Keratinocyte (primary cell): ENCODE measurements around the gene LTBP3. TPM values are rescaled to one million over a fixed set of nuclear protein-coding genes. Genes with fewer than 3 reads are reported as not detected.

ENCODE experiments used
- DNase-seq: peaks from one replicate; pipeline ENCODE4 v3.0.0-alpha.2; 2011; ENCODE audit warnings: low read depth, missing footprints, low spot score
- FAIRE-seq: peaks from 2 replicates; lab custom pipeline; 2011; peaks lifted over from hg19 to GRCh38; lab: Jason Lieb, UNC
- H2AFZ ChIP-seq: 2 replicates; pipeline ENCODE4 v1.6.0; 2012; ENCODE audit warnings: low read length, control low read depth, inconsistent platforms; ENCODE audit not compliant: control insufficient read depth
- H3K27ac ChIP-seq: 2 replicates; pipeline ENCODE4 v1.5.1; 2011; ENCODE audit warnings: low read length; ENCODE audit not compliant: control insufficient read depth, insufficient read depth
- H3K27me3 ChIP-seq: 3 replicates; pipeline ENCODE4 v1.6.0; 2011; ENCODE audit warnings: low read length; ENCODE audit not compliant: control insufficient read depth, insufficient read depth; ENCODE audit errors: extremely low read depth
- H3K36me3 ChIP-seq, 2 experiments: 2 replicates in 1 of 2; 3 replicates in 1 of 2; pipeline ENCODE4 v1.5.1; 2011; ENCODE audit warnings: low read length in 2 of 2, mild to moderate bottlenecking in 1 of 2; ENCODE audit not compliant: control insufficient read depth in 2 of 2, insufficient read depth in 2 of 2; ENCODE audit errors: extremely low read depth in 1 of 2
- H3K4me1 ChIP-seq: 3 replicates; pipeline ENCODE4 v1.5.1; 2011; ENCODE audit warnings: low read length; ENCODE audit not compliant: control insufficient read depth, insufficient read depth; ENCODE audit errors: extremely low read depth
- H3K4me2 ChIP-seq: 3 replicates; pipeline ENCODE4 v1.6.0; 2011; ENCODE audit warnings: low read depth, low read length; ENCODE audit not compliant: control insufficient read depth, insufficient read depth; ENCODE audit errors: extremely low read depth
- H3K4me3 ChIP-seq, 3 experiments: fragments of 200-600 bp in 1 of 3; sonication (generic) in 1 of 3; 2 replicates in 2 of 3; 3 replicates in 1 of 3; pipeline ENCODE4 v1.5.1; 2011 to 2016; ENCODE audit warnings: low read length in 3 of 3, mild to moderate bottlenecking in 3 of 3, control low read depth in 2 of 3, inconsistent platforms in 1 of 3, low read depth in 1 of 3, mixed read lengths in 1 of 3, mixed run types in 1 of 3, moderate library complexity in 1 of 3; ENCODE audit not compliant: control insufficient read depth in 2 of 3, insufficient read depth in 2 of 3; ENCODE audit errors: extremely low read depth in 1 of 3
- H3K79me2 ChIP-seq: 2 replicates; pipeline ENCODE4 v1.6.0; 2012; ENCODE audit warnings: low read length; ENCODE audit not compliant: control insufficient read depth, insufficient read depth
- H3K9ac ChIP-seq: 3 replicates; pipeline ENCODE4 v1.6.0; 2011; ENCODE audit warnings: low read length; ENCODE audit not compliant: control insufficient read depth, insufficient read depth; ENCODE audit errors: extremely low read depth
- H3K9me1 ChIP-seq: 3 replicates; pipeline ENCODE4 v1.6.0; 2011; ENCODE audit warnings: low read length; ENCODE audit not compliant: control insufficient read depth, insufficient read depth; ENCODE audit errors: extremely low read depth
- H3K9me3 ChIP-seq: 2 replicates; pipeline ENCODE4 v1.5.1; 2012; ENCODE audit warnings: low read depth, low read length; ENCODE audit not compliant: control insufficient read depth
- H4K20me1 ChIP-seq: 3 replicates; pipeline ENCODE4 v1.6.0; 2011; ENCODE audit warnings: low read length; ENCODE audit not compliant: control insufficient read depth, insufficient read depth; ENCODE audit errors: extremely low read depth
- CTCF ChIP-seq, 3 experiments: IDR thresholded peaks in 1 of 3; conservative IDR thresholded peaks in 1 of 3; optimal IDR thresholded peaks in 1 of 3; 2 replicates in 2 of 3; 3 replicates in 1 of 3; pipeline versions ENCODE3 to v1.5.1; 2011; ENCODE audit warnings: low read length in 3 of 3, mild to moderate bottlenecking in 3 of 3, moderate library complexity in 2 of 3, control low read depth in 1 of 3, inconsistent platforms in 1 of 3; ENCODE audit not compliant: insufficient read depth in 2 of 3; ENCODE audit errors: extremely low read depth in 1 of 3
- EZH2 ChIP-seq: IDR thresholded peaks from one replicate; pipeline ENCODE4 v1.6.1; 2012; ENCODE audit warnings: inconsistent platforms, mild to moderate bottlenecking, low read length, moderate library complexity
- dilution Hi-C: fragments of 300-500 bp; cut with MboI; formaldehyde crosslinking; loops from one replicate; pipeline ENCODE4 v1.7.0; 2020; ENCODE audit warnings: low sequenced_read_pairs; ENCODE audit not compliant: extremely low pct_ligation_motif_present
- polyA plus RNA-seq, 5 experiments: library from polyadenylated mRNA; depleted of rRNA in 3 of 5; stranded (reverse) in 3 of 5; stranded (forward) in 1 of 5; unstranded in 1 of 5; fragments of >200 nt; gene quantifications; 1 replicate in 1 of 5; 2 replicates in 3 of 5; 3 replicates in 1 of 5; pipeline versions ENCODE4 v1.2.1 to v1.2.3, GENCODE V29; 2011 to 2012; ENCODE audit warnings: missing spikeins in 2 of 5, low read depth in 1 of 5, low replicate concordance in 1 of 5

The LTBP3 gene
- polyA plus RNA-seq, 1 donor (not counting 4 experiments of a cell fraction or from before 2014, with no cell fraction given), result 9.1 TPM

GRCh38 chr11:65569973-65570918 lies 12.1 kb upstream of the LTBP3 start, which contains the start of gene ZNRD2:
Gene ZNRD2, plus strand, starts transcription at chr11:65570477. Its CDS starts 15 bp downstream, at chr11:65570492.
- Histone ChIP-seq H3K4me3 (peak within 1 kb of the TSS; percentile 85 to 90 (median 88)), H3K4me2 (peak within 1 kb of the TSS; percentile 100), H3K27me3 (no peaks in the 10 kb centered on the region), H3K4me1 (peaks cover 53% of the 10 kb centered on the region), H4K20me1 (peaks cover 5% of the 10 kb centered on the region), H3K27ac (peak within 1 kb of the TSS; percentile 92), H2AFZ (peak within 1 kb of the TSS; percentile 96), H3K79me2 (peaks cover 44% of the 10 kb centered on the region), H3K9me3 (no peaks in the 10 kb centered on the region), H3K36me3 (peaks cover 0 to 2% of the 10 kb centered on the region in 2 experiments), H3K9me1 (no peaks in the 10 kb centered on the region), H3K9ac (peak within 1 kb of the TSS; percentile 92)
- peak in 2 of 3 experiments; percentile 14 to 27 for TF ChIP-seq CTCF (optimal IDR thresholded peaks at IDR 0.05 in 1 of 3, IDR thresholded peaks at IDR 0.05 in 1 of 3, conservative IDR thresholded peaks at IDR 0.05 in 1 of 3; ENCODE audit: extremely low read depth in 1 of 3, insufficient read depth in 2 of 3, low read length in 3 of 3)
- no peak for TF ChIP-seq EZH2
- DNase-seq, result peak; percentile 79
- FAIRE-seq, result peak; percentile 41
- dilution Hi-C loops, result no loop called here

GRCh38 chr11:65569164-65569972 lies 11.2 kb upstream of the LTBP3 start:
- FAIRE-seq (no peak), DNase-seq (no peak)
- peaks cover 0 to 2% of the 10 kb centered on the region in 2 experiments for H3K36me3 ChIP-seq
- TF ChIP-seq EZH2 (no peak), CTCF (optimal IDR thresholded peaks at IDR 0.05 in 1 of 3, IDR thresholded peaks at IDR 0.05 in 1 of 3, conservative IDR thresholded peaks at IDR 0.05 in 1 of 3; ENCODE audit: extremely low read depth in 1 of 3, insufficient read depth in 2 of 3, low read length in 3 of 3) (no peak)
- H4K20me1 ChIP-seq, result peaks cover 5% of the 10 kb centered on the region
- H3K27me3 ChIP-seq, result no peaks in the 10 kb centered on the region
- peak overlapping the region; percentile 100 for H3K4me2 ChIP-seq
- H3K9ac ChIP-seq, result peak overlapping the region; percentile 92
- H3K79me2 ChIP-seq, result peaks cover 44% of the 10 kb centered on the region
- H3K9me1 ChIP-seq, result no peaks in the 10 kb centered on the region
- H3K9me3 ChIP-seq, result no peaks in the 10 kb centered on the region
- peak overlapping the region; percentile 85 to 90 (median 88) for H3K4me3 ChIP-seq
- peak overlapping the region; percentile 96 for H2AFZ ChIP-seq
- dilution Hi-C loops, result no loop called here
- peak overlapping the region; percentile 92 for H3K27ac ChIP-seq
- peaks cover 47% of the 10 kb centered on the region for H3K4me1 ChIP-seq
